NCI-H524 treated with DMSO at 0.1 percent for 48 hours (cell line): ENCODE data around the gene VTI1A.
"Not testable (repeated sequence)": the region's sequence is repeated elsewhere in the genome, so short reads cannot be mapped to it uniquely, and the experiment has no call there.

Experiments
- DNase-seq: peaks from one replicate; lab custom pipeline; 2025; lab: John Stamatoyannopoulos, UW

VTI1A gene

GRCh38 chr10:112507046-112507445, 60.0 kb downstream of the VTI1A start:
- DNase-seq: no peak

GRCh38 chr10:112507988-112508387, 61.0 kb downstream of the VTI1A start:
- DNase-seq: no peak

DNA sequence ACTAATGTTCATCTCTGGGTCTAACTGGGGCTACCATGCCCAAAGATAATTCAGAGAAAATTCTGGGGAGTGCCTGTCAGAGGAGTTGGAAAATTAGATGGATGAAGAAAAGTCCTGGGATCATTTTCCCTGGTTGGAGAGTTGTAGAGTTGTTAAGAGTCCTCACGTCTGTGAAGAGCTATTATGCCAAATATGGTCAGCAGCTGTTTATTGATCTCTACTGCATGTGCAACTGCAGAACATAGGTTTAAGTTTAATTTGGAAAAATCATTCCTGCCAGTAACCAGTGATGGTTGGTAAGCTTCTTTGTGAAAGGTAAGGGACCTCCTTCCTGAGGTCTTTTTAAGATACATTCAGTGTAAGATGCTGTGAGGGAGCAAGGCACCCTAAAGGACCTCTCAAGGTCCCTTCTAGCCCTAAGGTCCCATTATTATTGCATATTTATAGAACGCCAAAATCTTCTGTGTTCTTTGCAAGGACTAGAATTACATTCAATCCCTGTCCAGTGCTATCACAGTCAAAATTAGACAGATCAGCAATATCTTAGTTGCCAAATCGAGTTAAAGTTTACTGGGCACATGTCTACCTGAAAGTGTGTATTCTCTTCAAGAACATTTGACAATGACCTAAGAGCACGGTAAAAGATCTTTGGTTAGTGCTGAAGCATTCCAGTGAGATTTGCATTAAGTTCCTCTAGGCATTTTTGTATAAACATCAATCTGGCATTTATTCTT, 62.7 kb downstream of the VTI1A start:
- DNase-seq: no peak

- no peak for DNase-seq
These were observed 63.4 kb downstream of the VTI1A start for GRCh38 chr10:112510384-112510783.

GRCh38 chr10:112512294-112512693, 65.3 kb downstream of the VTI1A start:
- no peak for DNase-seq

DNA sequence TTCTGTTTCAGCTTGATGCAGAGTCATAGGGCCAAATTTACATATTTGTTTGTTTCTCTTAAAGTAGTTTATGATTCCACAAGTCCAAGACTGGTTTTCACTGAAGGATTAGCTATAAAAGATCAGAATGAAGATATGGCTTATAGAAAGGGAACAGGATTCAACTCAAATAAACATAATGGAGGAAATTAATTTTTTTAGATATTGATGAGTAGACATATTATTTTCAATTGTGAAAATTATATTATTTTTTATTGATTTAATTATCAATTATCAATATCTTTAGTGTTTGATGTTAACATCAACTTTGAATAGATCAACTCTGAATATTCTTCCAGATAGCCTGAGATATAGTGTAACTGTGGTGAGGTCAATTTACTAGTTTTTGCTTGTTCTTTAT, 68.1 kb downstream of the VTI1A start:
- DNase-seq: no peak

GRCh38 chr10:112515852-112516251, 68.8 kb downstream of the VTI1A start:
- no peak for DNase-seq

DNA sequence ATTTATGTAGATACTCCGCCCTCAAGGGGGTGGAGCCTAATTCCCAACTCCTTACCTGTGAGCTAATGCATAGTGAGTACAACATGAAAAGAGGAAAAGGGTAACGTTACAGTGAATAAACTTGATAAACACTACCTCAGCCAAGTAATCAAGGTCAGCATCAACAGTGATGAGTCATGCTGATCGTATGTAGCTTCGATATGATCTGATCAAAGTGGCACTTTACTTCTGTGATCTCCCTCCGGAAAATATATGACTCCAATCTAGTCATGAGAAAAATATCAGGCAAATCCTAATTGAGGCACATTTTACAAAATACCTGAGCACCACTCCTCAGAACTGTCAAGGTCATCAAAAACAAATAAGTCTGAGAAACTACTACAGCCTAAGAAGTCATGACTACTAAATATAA, 70.4 kb downstream of the VTI1A start:
- DNase-seq: no peak

- no peak for DNase-seq
These were observed 72.2 kb downstream of the VTI1A start for GRCh38 chr10:112519133-112519761.

DNA sequence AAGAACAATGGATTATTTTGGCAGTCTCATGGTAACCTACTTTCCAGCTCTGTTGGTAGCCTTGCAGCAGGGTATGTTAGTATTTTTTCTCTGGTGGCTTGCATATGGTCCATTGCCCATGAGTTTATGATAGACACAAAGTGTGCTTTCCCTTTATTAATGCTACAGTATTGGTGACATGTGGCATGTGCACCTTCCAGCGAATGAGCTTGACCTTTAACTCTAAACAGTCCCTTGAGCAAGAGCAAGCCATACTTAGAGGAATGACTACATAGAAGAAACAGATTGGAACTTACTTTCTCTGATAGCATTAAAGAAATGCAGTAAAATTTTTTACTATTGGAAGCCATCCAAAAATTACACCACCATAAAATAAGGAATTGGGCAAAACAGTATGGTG, 73.9 kb downstream of the VTI1A start:
- DNase-seq: no peak

GRCh38 chr10:112524641-112525040, 77.6 kb downstream of the VTI1A start:
- DNase-seq: no peak

- no peak for DNase-seq
These were observed 78.2 kb downstream of the VTI1A start for GRCh38 chr10:112525200-112525599.

DNA sequence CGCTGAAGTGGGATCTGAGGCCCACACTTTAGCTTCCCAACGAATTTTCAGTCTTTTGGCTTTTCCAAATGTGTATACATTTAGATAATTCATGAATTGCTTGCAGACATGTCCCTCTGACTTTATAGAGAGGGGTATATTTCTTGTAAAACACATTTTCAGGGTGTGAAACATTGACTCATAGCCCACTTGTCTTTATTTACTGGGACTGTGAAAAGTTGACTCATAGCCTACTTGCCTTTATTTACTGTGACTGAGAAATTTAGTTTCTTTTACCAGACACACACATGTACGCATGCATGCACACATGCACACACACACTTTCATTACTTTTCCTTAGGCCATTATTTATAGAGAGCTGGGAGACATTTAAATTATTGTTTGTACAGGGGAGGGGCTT, 79.1 kb downstream of the VTI1A start:
- DNase-seq: no peak

- DNase-seq: no peak
These were observed 79.9 kb downstream of the VTI1A start for GRCh38 chr10:112526906-112527305.

GRCh38 chr10:112528235-112528634, 81.2 kb downstream of the VTI1A start:
- DNase-seq: no peak

- no peak for DNase-seq
These were observed 84.4 kb downstream of the VTI1A start for GRCh38 chr10:112531421-112531820.

DNA sequence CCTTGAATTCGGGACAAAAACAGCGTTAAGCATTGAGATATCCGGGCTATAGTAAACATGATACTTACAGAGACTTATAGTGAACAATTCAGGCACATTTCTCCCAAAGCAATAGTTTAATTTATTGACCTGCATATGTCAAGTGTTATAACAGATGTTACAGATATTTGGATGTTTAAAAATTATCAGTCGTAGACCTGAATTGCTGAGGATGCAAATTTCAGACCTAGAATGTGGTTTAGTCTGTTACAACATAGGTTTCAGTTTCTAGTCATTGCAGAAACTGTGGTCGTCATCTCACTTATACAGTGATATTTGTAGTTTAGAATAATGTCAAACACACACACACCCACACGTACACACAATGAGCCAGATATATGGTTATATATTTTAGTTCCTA, 85.2 kb downstream of the VTI1A start:
- DNase-seq: no peak

DNA sequence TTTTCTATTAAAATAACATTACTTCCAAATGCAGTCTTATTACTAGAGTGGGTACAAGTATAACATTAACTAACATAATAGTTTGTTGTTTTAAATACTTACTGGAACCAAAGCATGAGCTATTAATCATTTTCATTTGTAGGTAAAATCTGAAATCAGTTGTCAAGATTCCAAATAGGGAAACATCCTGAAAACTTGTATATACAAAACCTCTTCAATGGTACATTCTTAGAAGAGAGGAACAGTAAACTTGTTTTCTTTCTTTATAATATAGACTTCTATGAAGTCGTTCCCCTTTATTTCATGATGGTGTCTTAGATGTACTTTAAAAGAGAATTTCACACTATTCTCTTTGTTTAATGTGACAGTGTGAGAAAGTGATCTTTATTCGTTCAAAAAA, 85.9 kb downstream of the VTI1A start:
- DNase-seq: no peak

GRCh38 chr10:112533916-112534315, 86.9 kb downstream of the VTI1A start:
- no peak for DNase-seq

DNA sequence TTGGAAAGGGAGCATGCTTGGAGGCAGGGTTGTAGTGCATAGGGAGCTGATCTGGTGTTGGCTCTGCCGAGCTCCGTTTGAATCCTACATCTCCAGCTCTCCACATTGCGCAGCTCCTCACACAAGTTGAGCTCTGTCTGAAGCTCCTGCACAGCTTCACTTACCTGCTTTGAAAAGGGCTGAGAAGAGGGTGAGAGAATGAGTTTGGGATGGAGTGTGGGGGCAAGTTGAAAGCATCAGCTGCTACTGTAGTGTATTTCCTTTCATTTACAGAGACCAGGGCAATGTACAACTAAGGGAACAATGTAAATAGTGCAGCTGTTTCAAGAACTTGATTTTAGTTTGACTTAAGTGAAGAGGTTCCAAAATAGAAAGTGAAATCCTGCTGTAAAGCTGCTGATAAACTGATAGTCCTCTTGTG, 88.5 kb downstream of the VTI1A start:
- DNase-seq: no peak

- no peak for DNase-seq
These were observed 89.6 kb downstream of the VTI1A start for GRCh38 chr10:112536663-112537062.

DNA sequence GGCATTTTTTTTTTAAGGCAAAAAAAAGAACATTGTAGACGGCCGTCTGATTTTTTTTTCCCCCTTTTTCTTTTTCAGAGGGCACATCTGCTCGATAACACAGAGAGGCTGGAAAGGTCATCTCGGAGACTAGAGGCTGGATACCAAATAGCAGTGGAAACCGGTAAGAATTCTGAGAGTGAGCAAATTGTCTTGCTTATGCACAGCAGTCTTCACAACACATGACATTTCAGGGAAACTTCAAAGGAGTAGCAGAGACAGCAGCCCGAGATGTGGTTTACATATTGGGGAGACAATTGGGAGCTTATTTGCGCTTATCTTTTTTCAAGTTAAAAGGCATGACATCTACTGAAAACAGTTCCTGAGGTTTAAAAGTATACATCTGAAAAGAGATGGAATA, 91.2 kb downstream of the VTI1A start:
- DNase-seq: no peak

DNA sequence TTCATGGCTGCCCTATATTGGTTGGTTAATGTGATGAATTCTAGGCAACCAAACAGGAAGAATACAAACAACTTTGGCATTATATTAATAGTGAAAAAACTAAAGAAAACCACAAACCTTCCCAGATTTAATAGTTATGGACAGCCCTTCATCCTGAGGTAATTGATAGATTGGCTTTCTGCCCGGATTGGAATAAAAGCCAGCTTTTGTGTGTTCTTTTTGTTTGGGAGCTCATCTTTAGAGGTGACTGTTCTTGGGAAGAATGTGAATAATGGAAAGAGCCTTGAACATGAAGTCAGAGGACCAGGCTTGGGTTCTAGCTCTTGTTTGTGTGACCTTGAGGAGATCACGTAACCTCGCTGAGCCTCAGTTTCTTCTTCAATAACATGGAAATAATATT, 92.3 kb downstream of the VTI1A start:
- no peak for DNase-seq

GRCh38 chr10:112542823-112543222, 95.8 kb downstream of the VTI1A start:
- DNase-seq: not testable (repeated sequence)
